GM21360 (cell line): ENCODE data around the gene ING5.

Experiments
- ATAC-seq: cut with Tn5 transposase; IDR thresholded peaks from one replicate; pipeline ENCODE4 v1.9.1; 2021; ENCODE audit warnings: mild to moderate bottlenecking, moderate library complexity; ENCODE audit not compliant: unreplicated experiment

Gene ING5

GRCh38 chr2:241774419-241775222 lies 72.8 kb downstream of the ING5 start:
- no peak for ATAC-seq

- ATAC-seq, result no peak
Measured at GRCh38 chr2:241775223-241776177, 73.7 kb downstream of the ING5 start.

GRCh38 chr2:241776336-241777169 lies 74.7 kb downstream of the ING5 start, which contains the start of gene GAL3ST2:
Gene GAL3ST2 (plus strand): TSS chr2:241776822. CDS start chr2:241776956, 134 bp downstream.
- no peak for ATAC-seq

GRCh38 chr2:241777170-241777685 lies 75.4 kb downstream of the ING5 start:
- no peak for ATAC-seq

- no peak for ATAC-seq
Measured at GRCh38 chr2:241777686-241778627, 76.1 kb downstream of the ING5 start.
